NCI-H146 (cell line): ENCODE data around the gene FOXK1.

Source experiments
- DNase-seq: peaks from one replicate; lab custom pipeline; 2025; lab: John Stamatoyannopoulos, UW

The FOXK1 gene

DNA sequence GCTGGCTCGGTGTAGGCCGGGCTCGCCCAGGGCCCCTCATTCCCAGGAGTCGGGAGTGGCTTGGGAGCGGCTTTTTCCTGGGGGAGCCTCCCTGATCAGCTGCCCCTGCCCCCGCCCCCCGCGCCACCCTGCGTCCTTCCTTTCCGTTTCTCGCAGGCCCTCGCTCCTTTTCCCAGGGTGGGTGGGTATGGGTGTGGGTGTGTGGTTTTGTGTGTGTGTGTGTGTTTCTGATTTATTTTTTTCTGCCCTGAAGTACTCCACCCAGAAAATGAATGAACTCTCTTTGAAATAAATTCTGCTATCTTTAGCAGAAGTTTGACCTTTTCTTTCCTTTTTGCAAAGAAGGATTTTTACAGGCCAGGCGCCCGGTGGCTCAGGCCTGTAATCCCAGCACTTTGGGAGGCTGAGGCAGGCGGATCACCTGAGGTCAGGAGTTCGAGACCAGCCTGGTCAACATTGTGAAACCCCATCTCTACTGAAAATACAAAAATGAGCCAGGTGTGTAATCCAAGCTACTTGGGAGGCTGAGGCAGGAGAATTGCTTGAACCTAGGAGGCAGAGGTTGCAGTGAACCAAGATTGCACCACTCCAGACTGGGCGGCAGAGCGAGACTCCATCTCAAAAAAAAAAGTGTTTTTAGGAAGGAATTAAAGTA lies 63.3 kb downstream of the FOXK1 start:
- DNase-seq = no peak

- no peak for DNase-seq
Measured at GRCh38 chr7:4745971-4746919, 64.2 kb downstream of the FOXK1 start.

GRCh38 chr7:4747013-4747412 lies 64.9 kb downstream of the FOXK1 start:
- no peak for DNase-seq

DNA sequence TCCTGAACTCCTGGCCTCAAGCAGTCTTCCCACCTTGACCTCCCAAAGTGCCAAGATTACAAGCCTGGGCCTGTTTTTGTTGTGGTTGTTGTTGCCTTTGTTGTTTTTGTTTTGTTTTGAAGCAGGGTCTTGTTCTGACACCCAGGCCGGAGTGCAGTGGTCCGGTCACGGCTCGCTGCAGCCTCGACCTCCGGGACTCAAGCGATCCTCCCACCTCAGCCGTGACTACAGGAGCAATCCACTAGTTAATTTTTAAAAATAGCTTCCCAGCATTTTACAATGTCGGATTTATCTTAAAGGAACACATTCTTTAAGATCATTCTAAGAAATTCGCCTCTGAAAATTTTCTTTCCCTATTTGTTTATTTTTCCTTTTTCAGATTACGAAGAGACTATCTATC lies 65.7 kb downstream of the FOXK1 start:
- no peak for DNase-seq

- no peak for DNase-seq
Measured at GRCh38 chr7:4748231-4748681, 66.2 kb downstream of the FOXK1 start.

- DNase-seq = no peak
Measured at GRCh38 chr7:4749363-4749762, 67.3 kb downstream of the FOXK1 start.

GRCh38 chr7:4749798-4750197 lies 67.7 kb downstream of the FOXK1 start:
- DNase-seq = no peak

DNA sequence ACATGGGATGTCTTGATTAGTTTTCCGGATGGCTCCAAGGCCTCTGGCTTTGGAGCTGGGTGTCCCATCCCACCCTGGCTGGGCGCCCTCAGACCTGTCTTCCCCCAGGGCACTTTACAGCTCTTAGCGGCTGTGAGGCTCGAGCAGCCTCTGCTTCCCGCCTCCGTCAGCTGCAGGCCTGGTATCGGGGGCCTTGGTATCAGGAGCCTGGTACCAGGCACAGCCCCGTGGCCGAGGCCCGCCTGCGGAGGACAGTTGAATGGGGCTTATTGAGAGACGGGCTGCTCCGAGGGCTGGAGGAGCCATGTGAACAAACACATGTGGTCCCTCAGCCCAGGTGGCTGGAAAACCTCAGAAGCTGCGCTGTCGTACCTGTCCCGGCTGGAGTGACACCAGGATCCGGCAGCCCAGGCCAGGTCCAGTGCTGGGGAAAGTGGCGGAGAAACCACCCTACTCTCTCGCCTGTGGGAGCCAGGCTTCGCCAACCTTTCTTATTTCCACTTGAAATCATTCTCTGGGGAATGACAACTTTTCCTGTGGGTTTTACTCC lies 69.4 kb downstream of the FOXK1 start:
- no peak for DNase-seq

GRCh38 chr7:4753598-4754432 lies 71.7 kb downstream of the FOXK1 start:
- DNase-seq = peak; percentile 63

GRCh38 chr7:4754433-4755010 lies 72.4 kb downstream of the FOXK1 start:
- no peak for DNase-seq

DNA sequence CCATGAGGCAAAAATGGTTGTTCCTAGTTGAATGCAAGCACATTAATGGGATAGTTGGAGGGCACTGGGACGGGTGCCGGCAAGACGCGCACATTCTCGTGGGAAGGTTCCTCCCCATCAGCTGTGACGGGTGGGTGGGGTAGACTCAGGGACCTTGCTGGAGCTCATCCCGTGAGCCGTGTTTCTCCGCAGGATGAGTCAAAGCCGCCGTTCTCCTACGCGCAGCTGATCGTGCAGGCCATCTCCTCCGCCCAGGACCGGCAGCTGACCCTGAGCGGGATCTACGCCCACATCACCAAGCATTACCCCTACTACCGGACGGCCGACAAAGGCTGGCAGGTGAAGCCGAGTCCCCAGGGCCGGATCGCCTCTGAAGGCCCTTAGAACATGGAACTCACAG lies 73.0 kb downstream of the FOXK1 start:
- no peak for DNase-seq

DNA sequence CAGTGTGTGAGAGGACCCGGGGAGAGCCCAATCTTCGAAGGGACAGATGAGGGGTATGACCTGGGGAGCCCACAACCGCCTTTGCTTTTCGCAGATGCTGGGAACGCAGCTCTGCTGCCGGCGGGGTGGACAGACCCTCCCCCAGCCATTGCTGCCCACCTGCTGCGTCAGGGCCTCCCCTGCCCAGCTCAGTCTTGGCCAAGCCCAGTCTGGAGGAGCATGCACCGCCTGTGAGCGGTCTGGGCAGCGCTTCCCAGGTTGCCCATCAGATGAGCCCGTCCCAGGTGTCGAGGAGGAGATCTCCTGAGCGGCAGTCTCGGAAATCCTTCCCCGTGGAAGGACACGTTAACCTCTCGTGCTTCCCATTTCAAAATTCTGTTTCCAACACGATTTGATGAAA lies 76.0 kb downstream of the FOXK1 start:
- DNase-seq = no peak

- DNase-seq = no peak
Measured at GRCh38 chr7:4758791-4759190, 76.7 kb downstream of the FOXK1 start.

DNA sequence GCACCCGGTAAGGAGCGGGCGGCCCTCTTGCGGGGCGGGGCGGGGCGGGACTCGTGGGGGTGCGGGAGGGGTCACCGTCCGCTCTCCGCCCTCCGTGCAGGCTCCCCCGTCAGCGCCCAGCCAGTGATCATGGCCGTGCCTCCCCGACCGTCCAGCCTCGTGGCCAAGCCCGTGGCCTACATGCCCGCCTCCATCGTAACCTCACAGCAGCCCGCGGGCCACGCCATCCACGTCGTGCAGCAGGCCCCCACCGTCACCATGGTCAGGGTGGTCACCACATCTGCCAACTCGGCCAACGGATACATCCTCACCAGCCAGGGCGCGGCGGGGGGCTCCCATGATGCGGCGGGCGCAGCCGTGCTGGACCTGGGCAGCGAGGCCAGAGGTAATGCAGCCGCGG lies 77.1 kb downstream of the FOXK1 start:
- DNase-seq = no peak

DNA sequence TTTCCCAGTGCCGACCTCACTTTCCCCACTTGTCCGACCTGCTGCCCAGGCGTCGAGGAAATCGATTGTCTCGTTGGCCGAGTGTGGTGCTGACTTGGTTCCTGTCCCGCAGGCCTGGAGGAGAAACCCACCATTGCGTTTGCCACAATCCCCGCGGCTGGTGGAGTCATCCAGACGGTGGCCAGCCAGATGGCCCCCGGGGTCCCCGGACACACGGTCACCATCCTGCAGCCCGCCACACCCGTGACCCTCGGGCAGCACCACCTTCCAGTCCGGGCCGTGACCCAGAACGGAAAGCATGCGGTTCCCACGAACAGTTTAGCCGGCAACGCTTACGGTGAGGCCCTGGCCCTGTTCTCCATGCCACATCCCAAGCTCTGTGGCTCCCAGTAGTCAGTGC lies 78.9 kb downstream of the FOXK1 start:
- no peak for DNase-seq

DNA sequence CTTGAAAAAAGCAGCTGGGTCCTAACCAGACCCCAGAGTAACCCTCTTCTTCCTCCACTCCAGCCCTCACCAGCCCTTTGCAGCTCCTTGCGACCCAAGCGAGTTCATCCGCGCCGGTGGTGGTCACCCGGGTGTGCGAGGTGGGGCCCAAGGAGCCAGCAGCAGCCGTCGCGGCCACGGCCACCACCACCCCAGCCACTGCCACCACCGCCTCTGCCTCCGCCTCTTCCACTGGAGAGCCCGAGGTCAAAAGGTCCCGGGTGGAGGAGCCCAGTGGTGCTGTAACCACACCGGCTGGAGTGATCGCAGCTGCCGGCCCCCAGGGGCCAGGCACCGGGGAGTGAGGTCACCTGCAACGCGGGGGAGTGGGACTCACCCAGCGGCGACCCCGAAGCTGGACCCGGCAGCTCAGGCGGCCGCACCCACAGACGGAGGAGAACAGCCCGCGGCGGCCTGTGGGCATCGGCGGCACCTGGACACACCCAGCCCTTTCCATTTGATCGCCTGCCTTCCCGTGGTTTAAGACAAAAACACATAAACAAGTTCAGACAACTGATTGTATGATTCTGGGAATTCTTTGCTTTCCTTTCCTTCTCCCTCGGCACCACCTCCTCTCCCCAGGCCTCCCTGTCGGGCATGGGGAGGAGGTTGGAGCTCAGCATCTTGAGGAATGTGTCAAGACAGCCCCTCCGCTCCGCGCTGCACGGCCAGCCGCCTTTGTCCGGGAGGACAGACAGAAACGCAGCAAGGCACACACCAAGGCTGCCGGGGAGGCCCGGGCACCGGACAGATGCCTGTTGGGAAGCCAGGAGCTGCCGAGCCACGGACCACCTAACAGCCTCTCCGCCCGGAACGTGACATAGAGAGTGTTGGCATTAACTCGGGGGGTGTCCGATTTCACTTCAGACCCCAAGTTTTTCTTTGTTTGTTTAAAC lies 80.3 kb downstream of the FOXK1 start:
- DNase-seq = no peak

DNA sequence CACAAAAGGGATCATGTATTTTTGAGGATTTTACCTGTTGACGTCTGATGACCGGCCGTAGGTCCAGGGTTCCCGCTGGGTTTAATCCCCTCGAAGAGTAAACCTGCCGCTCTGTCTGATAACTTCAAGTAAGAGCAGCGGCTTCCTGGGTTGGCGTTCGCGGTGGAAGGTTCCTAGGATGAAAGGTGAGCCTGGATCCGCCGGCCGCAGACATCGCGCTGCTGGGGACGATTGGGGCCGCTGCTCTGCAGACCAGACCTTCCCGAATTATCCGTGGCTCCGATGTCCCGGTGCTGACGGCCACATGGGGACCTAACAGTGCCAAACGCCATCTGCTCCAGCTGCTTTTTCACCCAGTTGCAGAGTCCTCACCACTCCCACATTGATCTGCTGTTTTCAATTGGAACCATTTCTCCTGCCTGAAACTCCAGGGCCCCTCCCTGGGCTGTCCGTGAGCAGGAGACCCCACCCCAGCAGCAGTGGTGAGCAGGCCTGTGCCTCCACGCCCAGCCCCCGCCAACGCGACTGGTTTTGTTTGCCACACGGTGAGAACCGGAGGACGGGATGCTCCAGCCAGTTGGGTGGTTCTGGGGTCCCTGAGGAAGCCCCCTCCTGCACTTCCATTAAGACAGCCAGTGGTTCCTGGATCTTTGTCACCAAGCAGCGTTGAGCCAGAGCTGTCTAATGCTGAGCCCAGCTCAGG lies 81.1 kb downstream of the FOXK1 start:
- no peak for DNase-seq

- DNase-seq = no peak
Measured at GRCh38 chr7:4763794-4764185, 81.7 kb downstream of the FOXK1 start.

- DNase-seq = no peak
Measured at GRCh38 chr7:4764402-4765007, 82.4 kb downstream of the FOXK1 start.
